CD4-positive, alpha-beta T cell (primary cell): ENCODE results near the gene HFM1. TPM values are rescaled to one million over a fixed set of nuclear protein-coding genes. Genes with fewer than 3 reads are reported as not detected.

Source experiments
- ATAC-seq: fragments of 200-7000 bp; cut with Tn5 transposase; one replicate; pipeline ENCODE4 v1.10.0; 2022; ENCODE audit warnings: mild to moderate bottlenecking; ENCODE audit not compliant: poor library complexity
- CTCF ChIA-PET: fragments of 350-600 bp; sonication (Branson Sonifier 250); formaldehyde crosslinking; loops from one replicate; lab custom pipeline; 2021; ENCODE audit warnings: antibody characterized with exemption, inconsistent platforms; lab: Charles Lee
- POLR2A ChIA-PET: fragments of 350-600 bp; sonication (Branson Sonifier 250); formaldehyde crosslinking; loops from one replicate; lab custom pipeline; 2021; ENCODE audit warnings: antibody characterized with exemption, inconsistent platforms; lab: Charles Lee
- DNase-seq, 14 experiments: peaks; one replicate each; pipeline ENCODE4 v3.0.0-alpha.2; 2013 to 2020; ENCODE audit warnings: mixed read lengths in 2 of 14
- H3K27ac ChIP-seq, 2 donors: one replicate each; pipeline versions ENCODE4 v1.5.1 to v1.7.0; 2013; ENCODE audit warnings: low read length in 2 of 2, low read depth in 1 of 2, mild to moderate bottlenecking in 1 of 2
- H3K27me3 ChIP-seq, 2 experiments: 1 replicate in 1 of 2; 2 replicates in 1 of 2; pipeline versions ENCODE4 v1.6.1 to v1.7.0; 2013; ENCODE audit warnings: low read length in 2 of 2, control low read depth in 1 of 2, mild to moderate bottlenecking in 1 of 2, moderate library complexity in 1 of 2; ENCODE audit not compliant: insufficient read depth in 2 of 2, control insufficient read depth in 1 of 2
- H3K36me3 ChIP-seq: one replicate; pipeline ENCODE4 v1.6.1; 2013; ENCODE audit warnings: low read length, control low read depth; ENCODE audit not compliant: insufficient read depth
- H3K4me1 ChIP-seq: one replicate; pipeline ENCODE4 v1.6.1; 2013; ENCODE audit warnings: low read length, control low read depth; ENCODE audit not compliant: insufficient read depth
- H3K4me3 ChIP-seq: one replicate; pipeline ENCODE4 v1.5.1; 2013; ENCODE audit warnings: mild to moderate bottlenecking, low read length, moderate library complexity
- H3K9me3 ChIP-seq, 2 experiments: 1 replicate in 1 of 2; 2 replicates in 1 of 2; pipeline versions ENCODE4 v1.6.1 to v1.7.0; 2013; ENCODE audit warnings: low read length in 2 of 2, mild to moderate bottlenecking in 2 of 2, control low read depth in 1 of 2, moderate library complexity in 1 of 2; ENCODE audit not compliant: control insufficient read depth in 1 of 2, insufficient read depth in 1 of 2
- H3K27ac Mint-ChIP-seq: one replicate; pipeline ENCODE4 v1.8.0; 2020; ENCODE audit warnings: mixed read lengths
- H3K27me3 Mint-ChIP-seq: one replicate; pipeline ENCODE4 v1.8.0; 2021; ENCODE audit warnings: mixed read lengths
- H3K36me3 Mint-ChIP-seq: one replicate; pipeline ENCODE4 v1.8.0; 2021; ENCODE audit warnings: low read depth, mixed read lengths
- H3K4me1 Mint-ChIP-seq: one replicate; pipeline ENCODE4 v1.8.0; 2021; ENCODE audit warnings: low read depth, mixed read lengths
- H3K4me3 Mint-ChIP-seq: one replicate; pipeline ENCODE4 v1.8.0; 2020; ENCODE audit warnings: mild to moderate bottlenecking, mixed read lengths
- H3K9me3 Mint-ChIP-seq: one replicate; pipeline ENCODE4 v1.8.0; 2020; ENCODE audit warnings: mixed read lengths
- CTCF ChIP-seq: fragments of 200-600 bp; IDR thresholded peaks from one replicate; pipeline ENCODE4 v1.8.0; 2022; ENCODE audit warnings: antibody characterized with exemption, mild to moderate bottlenecking
- intact Hi-C, 2 experiments: fragments of 100-400 bp; cut with DNase I in 1 of 2; cut with micrococcal nuclease in 1 of 2; formaldehyde crosslinking; loops; one replicate each; pipeline versions ENCODE4 v1.15.1 to v1.9.0; 2023 to 2025; cut with DNase I, micrococcal nuclease
- total RNA-seq, 174 experiments: library from RNA in 2 of 174; stranded (reverse) in 2 of 174; gene quantifications; one replicate each; pipeline ENCODE4 v1.2.3 and lab custom pipeline; 2021 to 2026

HFM1 gene
- total RNA-seq, 2 experiments from 2014 or later: not detected

DNA sequence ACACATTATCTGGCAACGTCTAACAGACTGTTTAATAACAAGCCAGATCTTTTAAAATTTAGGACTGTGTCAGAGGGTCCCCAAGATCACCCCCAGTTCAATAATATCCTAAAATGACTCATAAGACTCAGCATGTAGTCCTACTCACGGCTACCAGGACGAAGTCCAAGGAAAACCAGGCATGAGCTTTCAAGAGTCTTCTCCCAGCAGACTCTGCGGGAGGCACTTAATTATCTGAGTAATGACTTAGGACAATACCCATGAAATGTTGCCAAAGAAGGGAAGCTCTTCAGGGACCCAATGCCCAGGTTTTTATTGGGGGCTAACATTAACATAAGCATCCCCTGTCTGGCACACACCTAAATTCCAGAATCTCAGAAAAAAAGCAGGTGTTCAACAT, 7.0 kb downstream of the HFM1 start:
- H3K27me3 Mint-ChIP-seq: peaks cover 35% of the 10 kb centered on the region
- DNase-seq (no peak), ATAC-seq (no peak)
- H3K9me3 Mint-ChIP-seq: no peaks in the 10 kb centered on the region
- no peaks in the 10 kb centered on the region for H3K4me1 Mint-ChIP-seq
- Histone ChIP-seq H3K4me1 (no peaks in the 10 kb centered on the region), H3K27me3 (peaks cover 0 to 15% of the 10 kb centered on the region in 2 experiments), H3K4me3 (no peak overlapping the region), H3K36me3 (no peaks in the 10 kb centered on the region), H3K27ac (no peak overlapping the region), H3K9me3 (no peaks in the 10 kb centered on the region)
- intact Hi-C loops: no loop called here
- ChIA-PET POLR2A (no interaction called here), CTCF (no interaction called here)
- H3K4me3 Mint-ChIP-seq: no peak overlapping the region
- no peaks in the 10 kb centered on the region for H3K36me3 Mint-ChIP-seq
- H3K27ac Mint-ChIP-seq: no peak overlapping the region
- TF ChIP-seq CTCF: no peak

- ChIA-PET POLR2A (no interaction called here), CTCF (no interaction called here)
- intact Hi-C loops: no loop called here
- H3K27ac ChIP-seq: no peak overlapping the region
- no peaks in the 10 kb centered on the region for H3K4me1 ChIP-seq
- peaks cover 0 to 5% of the 10 kb centered on the region in 2 experiments for H3K27me3 ChIP-seq
- Mint-ChIP-seq H3K4me3 (no peak overlapping the region), H3K36me3 (no peaks in the 10 kb centered on the region), H3K4me1 (no peaks in the 10 kb centered on the region), H3K9me3 (peaks cover 3% of the 10 kb centered on the region), H3K27me3 (peaks cover 30% of the 10 kb centered on the region), H3K27ac (no peak overlapping the region)
- DNase-seq (no peak), ATAC-seq (no peak)
- H3K4me3 ChIP-seq: no peak overlapping the region
- no peaks in the 10 kb centered on the region for H3K9me3 ChIP-seq
- TF ChIP-seq CTCF: no peak
- H3K36me3 ChIP-seq: no peaks in the 10 kb centered on the region
Measured at GRCh38 chr1:91393042-91393441, 11.6 kb downstream of the HFM1 start.

DNA sequence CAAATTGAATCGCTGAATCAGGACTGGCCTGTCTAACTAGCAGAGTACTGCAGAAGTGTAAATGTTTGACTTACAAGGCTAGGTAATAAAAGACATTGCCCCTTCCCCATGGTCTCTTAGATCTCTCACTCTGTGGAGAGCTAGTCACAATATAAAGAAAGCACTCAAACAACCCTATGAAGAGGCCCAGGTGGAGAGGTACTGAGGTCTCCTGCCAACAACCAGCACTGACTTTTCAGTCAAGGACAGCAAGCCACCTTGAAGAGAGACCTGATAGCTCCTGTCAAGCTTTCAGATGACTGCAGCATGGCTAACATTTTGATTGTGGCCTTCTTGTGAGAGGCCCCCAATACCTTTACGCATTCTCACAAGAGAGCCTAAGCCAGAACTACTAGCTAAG, 18.5 kb downstream of the HFM1 start:
- no peak for DNase-seq
- POLR2A ChIA-PET: no interaction called here

More for the DNA sequence above, 18.5 kb downstream of the HFM1 start:
- TF ChIP-seq CTCF: no peak
- H3K4me1 Mint-ChIP-seq: no peaks in the 10 kb centered on the region
- CTCF ChIA-PET: no interaction called here
- Histone ChIP-seq H3K9me3 (no peaks in the 10 kb centered on the region), H3K4me3 (no peak overlapping the region), H3K36me3 (no peaks in the 10 kb centered on the region), H3K4me1 (no peaks in the 10 kb centered on the region), H3K27me3 (peaks cover 0 to 3% of the 10 kb centered on the region in 2 experiments), H3K27ac (no peak overlapping the region)
- no peak overlapping the region for H3K27ac Mint-ChIP-seq
- H3K36me3 Mint-ChIP-seq: no peaks in the 10 kb centered on the region
- H3K4me3 Mint-ChIP-seq: no peak overlapping the region
- H3K27me3 Mint-ChIP-seq: peaks cover 23% of the 10 kb centered on the region
- intact Hi-C loops: no loop called here
- ATAC-seq: no peak
- H3K9me3 Mint-ChIP-seq: no peaks in the 10 kb centered on the region
